Activated CD8-positive, alpha-beta memory T cell treated with anti-CD3 and anti-CD28 coated beads for 36 hours (primary cell): ENCODE results near the gene UXS1. TPM values are rescaled to one million over a fixed set of nuclear protein-coding genes. Genes with fewer than 3 reads are reported as not detected.
"Not testable (repeated sequence)": the region's sequence is repeated elsewhere in the genome, so short reads cannot be mapped to it uniquely, and the experiment has no call there.

Experiments used
- CTCF ChIA-PET: fragments of 350-600 bp; sonication (Branson Sonifier 250); formaldehyde crosslinking; loops from one replicate; lab custom pipeline; 2021; ENCODE audit warnings: antibody characterized with exemption; lab: Charles Lee
- POLR2A ChIA-PET: fragments of 350-600 bp; sonication (Branson Sonifier 250); formaldehyde crosslinking; loops from one replicate; lab custom pipeline; 2021; ENCODE audit warnings: antibody characterized with exemption; lab: Charles Lee
- total RNA-seq, 2 experiments: library from RNA; stranded (reverse); gene quantifications; one replicate each; pipeline ENCODE4 v1.2.3, GENCODE V29; 2021

UXS1 gene
- 10 to 100 TPM; 42.0 to 43.9 TPM for total RNA-seq

DNA sequence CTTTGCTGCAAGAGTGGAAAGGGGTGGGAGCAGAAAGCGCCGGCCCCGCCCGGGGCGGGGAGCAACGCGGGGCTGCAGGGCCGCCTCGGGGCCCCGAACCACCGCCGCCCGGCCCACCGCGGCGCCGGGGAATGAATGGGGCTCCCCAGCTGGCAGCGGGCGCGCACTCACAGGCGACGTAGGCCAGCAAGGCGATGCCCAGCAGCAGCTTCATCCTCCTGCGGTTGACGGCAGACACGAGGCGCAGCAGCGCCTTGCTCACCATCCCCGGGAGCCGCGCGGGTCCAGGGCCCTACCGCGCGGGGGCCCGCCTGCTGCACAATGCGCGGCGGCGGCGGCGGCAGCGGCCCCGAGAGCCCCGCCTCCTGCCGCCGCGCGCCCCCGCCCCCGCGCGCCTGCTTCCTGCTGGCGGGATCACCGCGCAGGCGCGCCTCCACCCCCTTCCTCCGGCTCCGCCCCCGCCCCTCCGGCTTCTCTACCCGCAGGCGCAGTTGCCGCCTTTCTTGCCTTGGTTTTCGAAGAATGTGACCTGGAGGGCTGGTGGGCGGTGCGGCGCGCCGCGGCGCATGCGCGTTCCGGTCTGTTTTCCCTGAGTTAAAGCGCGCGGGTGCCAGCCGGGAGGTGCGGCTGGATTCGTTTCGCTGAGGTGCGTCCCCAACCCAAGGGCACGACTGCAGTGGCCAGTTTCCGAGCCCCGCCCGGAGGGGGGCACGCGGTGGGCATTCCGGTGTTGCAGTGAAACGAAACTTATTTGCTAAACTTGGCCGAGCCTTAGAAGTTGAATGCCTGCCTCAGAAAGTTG lies at the start of gene UXS1:
UXS1 (minus strand) TSS at position 325 of the 802 bp plus-strand sequence; CDS start at position 265, 60 bp downstream.
- ChIA-PET POLR2A (interaction anchor here (0.9 to 2.1 kb wide), 5 partner anchors 33 to 55 kb away, joined by 3 to 30 read pairs (median 4); no protein-coding TSS in a partner anchor), CTCF (interaction anchor here (1.4 kb wide), 1 partner anchor 87 kb away, joined by 3 read pairs; no protein-coding TSS in a partner anchor)

GRCh38 chr2:106239491-106239890 lies 45.4 kb upstream of the UXS1 start:
- CTCF ChIA-PET, POLR2A ChIA-PET: not testable (repeated sequence)

GRCh38 chr2:106235392-106235791 lies 41.3 kb upstream of the UXS1 start:
- CTCF ChIA-PET, POLR2A ChIA-PET: not testable (repeated sequence)

DNA sequence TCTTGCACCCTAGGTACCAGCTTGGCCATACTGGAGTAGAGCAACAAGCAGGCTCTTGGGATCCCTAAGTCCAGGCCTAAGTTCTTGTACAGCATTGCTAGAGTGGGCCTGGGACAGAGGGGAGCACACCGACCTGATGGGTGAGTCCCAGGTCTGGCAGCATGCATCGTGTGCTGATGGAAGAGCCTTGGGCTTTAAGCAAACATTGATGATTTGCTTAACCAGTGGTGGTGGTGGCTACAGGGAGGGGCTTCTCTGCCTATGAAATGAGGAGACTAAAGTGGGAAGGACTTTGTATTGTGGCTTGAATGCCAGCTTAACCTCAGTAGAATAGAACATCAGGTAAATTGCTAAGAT lies 39.2 kb upstream of the UXS1 start:
- ChIA-PET POLR2A (no interaction called here), CTCF (no interaction called here)

- POLR2A ChIA-PET: no interaction called here
- CTCF ChIA-PET: no interaction called here
Measured at GRCh38 chr2:106232638-106233349, 38.7 kb upstream of the UXS1 start.

DNA sequence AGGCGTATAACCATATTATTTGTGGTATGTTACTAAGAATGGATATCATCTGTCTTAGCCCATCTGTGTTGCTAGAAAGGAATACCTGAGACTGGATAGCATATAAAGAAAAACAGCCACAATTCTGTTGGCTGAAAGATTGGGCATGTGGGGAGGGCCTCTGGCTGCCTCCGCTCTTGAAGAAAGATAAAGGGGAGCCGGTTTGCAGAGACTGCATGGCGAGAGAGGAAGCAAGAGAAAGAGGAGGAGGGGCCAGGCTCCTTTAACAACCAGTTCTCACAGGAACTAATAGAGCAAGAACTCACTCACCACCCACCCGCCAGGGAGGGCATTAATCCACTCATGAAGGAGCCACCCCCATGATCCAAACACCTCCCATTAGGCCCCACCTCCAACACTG lies 29.2 kb upstream of the UXS1 start:
- ChIA-PET CTCF (no interaction called here), POLR2A (no interaction called here)

DNA sequence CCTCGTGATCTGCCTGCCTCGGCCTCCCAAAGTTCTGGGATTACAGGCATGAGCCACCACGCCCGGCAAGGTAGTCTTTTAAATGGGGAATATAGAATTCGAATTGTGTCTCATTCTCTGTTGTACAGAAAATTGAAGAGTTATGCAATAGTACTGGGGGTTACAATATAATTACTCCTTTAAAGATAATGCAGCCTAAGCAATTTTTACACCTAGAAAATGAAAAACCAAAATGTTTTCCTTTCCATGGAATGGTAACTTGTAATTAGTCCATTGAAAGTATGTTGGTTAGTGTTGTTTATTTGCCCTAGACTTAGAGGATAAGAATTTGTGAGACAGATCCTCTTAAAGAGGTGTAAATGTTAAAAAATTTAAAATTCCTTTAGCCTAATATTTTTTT lies 28.0 kb upstream of the UXS1 start:
- CTCF ChIA-PET: not testable (repeated sequence)

GRCh38 chr2:106219813-106220212 lies 25.7 kb upstream of the UXS1 start:
- CTCF ChIA-PET: no interaction called here
- POLR2A ChIA-PET: no interaction called here

More for the DNA sequence above, 28.0 kb upstream of the UXS1 start:
- POLR2A ChIA-PET: not testable (repeated sequence)

- POLR2A ChIA-PET, CTCF ChIA-PET: not testable (repeated sequence)
Measured at GRCh38 chr2:106219157-106219556, 25.1 kb upstream of the UXS1 start.

- ChIA-PET CTCF (no interaction called here), POLR2A (no interaction called here)
Measured at GRCh38 chr2:106208874-106209273, 14.8 kb upstream of the UXS1 start.

DNA sequence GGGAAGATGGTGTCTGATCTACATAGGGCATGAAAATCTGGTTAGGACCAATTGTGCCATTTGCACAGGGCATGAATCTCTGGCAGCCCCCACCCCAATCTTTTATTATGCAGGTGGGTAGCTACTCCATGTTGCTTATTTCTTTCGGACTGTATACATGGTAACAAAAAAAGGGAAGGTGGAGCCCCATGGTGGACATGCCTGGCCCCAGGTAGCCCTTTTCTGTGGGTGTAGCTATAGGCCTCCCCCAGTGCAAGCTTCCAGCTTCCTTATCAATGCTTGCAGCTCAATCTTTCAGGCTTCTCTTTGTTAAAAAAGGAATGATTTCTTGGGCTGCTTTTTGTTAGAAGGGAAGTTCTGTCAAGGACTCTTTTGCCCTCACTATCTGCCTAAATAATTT lies 14.3 kb upstream of the UXS1 start:
- CTCF ChIA-PET: no interaction called here
- POLR2A ChIA-PET: no interaction called here

DNA sequence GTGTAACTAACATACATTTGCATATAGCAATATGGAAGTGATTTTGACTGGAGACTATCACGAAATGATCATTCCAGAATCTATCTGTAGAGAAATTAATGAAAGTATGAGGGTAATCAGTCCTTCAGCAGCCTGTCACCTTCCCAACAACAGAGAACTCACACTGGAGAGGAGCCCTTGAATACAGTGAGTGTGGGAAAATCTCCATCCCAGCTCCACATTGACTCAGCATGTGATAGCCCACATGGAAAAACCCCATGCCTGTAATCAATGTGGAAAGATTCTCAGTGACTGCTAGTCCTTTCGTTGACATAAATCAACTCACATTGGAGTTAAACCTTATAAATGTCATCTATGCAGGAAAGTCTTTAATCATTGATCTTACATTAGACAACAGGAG lies 13.1 kb upstream of the UXS1 start:
- ChIA-PET CTCF (no interaction called here), POLR2A (no interaction called here)

GRCh38 chr2:106205488-106205887 lies 11.4 kb upstream of the UXS1 start:
- POLR2A ChIA-PET: no interaction called here

DNA sequence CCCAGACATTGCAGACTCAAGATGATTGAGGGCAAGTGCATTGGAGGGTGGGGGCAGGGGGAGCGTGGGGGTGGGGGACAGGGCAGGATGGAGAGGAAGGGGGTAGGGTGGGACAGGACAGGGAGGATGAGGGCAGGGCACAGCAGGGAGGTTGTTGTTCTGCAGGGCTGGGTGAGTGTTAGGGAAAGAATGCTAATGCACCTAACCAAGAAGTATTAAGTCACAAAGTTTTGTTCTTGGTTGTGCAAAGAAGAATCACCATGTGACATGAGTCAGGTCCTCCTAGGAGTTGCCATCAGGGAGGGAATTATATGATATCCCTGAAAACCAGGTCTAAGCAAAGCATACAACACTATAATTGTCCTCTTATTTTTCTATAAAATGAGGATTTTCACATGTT lies 10.4 kb upstream of the UXS1 start:
- CTCF ChIA-PET, POLR2A ChIA-PET: not testable (repeated sequence)

More at GRCh38 chr2:106205488-106205887, 11.4 kb upstream of the UXS1 start:
- CTCF ChIA-PET: no interaction called here

DNA sequence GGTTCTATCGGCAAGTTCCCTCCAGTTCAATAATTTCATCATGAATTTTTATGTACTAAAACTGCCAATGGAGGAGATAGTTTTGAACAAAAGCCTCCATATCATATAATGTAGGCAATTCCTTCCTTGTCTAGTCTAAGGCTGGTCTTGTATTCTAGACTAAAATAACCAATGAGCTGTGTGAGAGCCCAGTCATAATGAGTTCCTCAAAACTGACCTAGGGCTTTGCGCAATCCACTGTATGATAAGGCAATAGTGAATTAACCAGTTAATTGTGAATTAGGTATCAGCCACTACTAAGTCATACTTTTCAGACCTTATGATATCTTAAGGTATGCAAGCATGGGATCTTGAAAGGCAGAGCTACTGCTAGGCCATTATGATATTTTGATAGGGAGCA lies 7.6 kb upstream of the UXS1 start:
- CTCF ChIA-PET: no interaction called here
- POLR2A ChIA-PET: no interaction called here

- ChIA-PET CTCF (no interaction called here), POLR2A (no interaction called here)
Measured at GRCh38 chr2:106197878-106198277, 3.8 kb upstream of the UXS1 start.

DNA sequence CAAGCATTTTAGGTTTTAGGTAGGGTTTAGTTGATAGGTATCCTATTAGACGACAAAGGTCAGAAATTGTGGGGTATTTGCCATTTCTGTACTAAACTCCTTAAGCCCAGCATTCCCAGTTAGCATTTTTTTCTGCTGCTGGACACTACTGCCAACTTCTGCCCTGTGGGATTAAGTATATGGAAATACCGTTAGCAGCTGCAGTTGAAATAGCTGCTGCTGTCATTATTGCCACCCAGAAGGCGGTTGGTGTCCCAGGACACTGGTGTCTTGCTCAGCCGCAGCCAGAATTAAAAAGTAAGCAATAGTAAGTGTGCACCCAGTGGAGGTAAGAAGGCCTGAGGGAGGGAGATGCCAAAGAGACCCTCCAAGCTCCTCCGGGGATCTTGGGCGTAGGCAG lies 1.9 kb upstream of the UXS1 start:
- POLR2A ChIA-PET: no interaction called here
- CTCF ChIA-PET: interaction anchor here (1.2 to 1.4 kb wide), 2 partner anchors 35 to 88 kb away, joined by 3 read pairs; no protein-coding TSS in a partner anchor

DNA sequence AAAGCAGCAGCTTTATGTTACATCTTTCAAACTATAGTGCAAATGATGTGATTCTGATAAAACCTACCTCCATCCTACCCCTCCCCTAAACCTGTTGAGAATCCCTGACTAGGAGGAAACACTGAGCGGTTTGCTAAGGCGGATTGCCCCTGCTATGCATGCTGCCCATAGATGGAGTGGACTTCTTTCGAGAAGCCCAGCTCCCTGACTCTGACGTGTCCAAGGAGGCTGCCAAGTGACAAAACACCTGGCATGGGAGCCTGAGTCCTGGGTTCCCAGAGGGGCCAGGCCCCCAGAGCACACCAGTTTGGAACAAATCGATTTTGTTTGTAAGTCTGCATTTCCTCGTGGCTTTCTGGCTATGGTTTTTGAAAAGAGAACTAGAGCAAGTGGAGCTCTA lies 1.4 kb upstream of the UXS1 start:
- ChIA-PET CTCF (interaction anchor here (1.2 to 1.4 kb wide), 2 partner anchors 35 to 88 kb away, joined by 3 read pairs; no protein-coding TSS in a partner anchor), POLR2A (no interaction called here)

- POLR2A ChIA-PET: interaction anchor here (0.9 to 2.1 kb wide), 5 partner anchors 33 to 55 kb away, joined by 3 to 30 read pairs (median 4); no protein-coding TSS in a partner anchor
- CTCF ChIA-PET: interaction anchor here (1.6 kb wide), 1 partner anchor 33 kb away, joined by 10 read pairs; no protein-coding TSS in a partner anchor
Measured at GRCh38 chr2:106193690-106193976, 468 bp downstream of the UXS1 start.
